Vagina (tissue), 2 donors: ENCODE measurements around the gene BUB1.

Experiments
- POLR2A ChIP-seq, 2 donors: fragments of 450-650 bp; IDR thresholded peaks; one replicate each; pipeline ENCODE4 v1.6.1; 2017; ENCODE audit warnings: antibody characterized with exemption in 2 of 2, mild to moderate bottlenecking in 2 of 2, moderate library complexity in 2 of 2
- TF ChIP-seq, protein P1 (sequence below), 3 experiments: fragments of 450-650 bp in 2 of 3; fragments of 200-600 bp in 1 of 3; sonication (generic) in 1 of 3; IDR thresholded peaks; one replicate each; pipeline ENCODE4 v1.5.1; 2017 to 2019; ENCODE audit warnings: antibody characterized with exemption in 3 of 3, mild to moderate bottlenecking in 2 of 3, moderate library complexity in 2 of 3

DNA sequence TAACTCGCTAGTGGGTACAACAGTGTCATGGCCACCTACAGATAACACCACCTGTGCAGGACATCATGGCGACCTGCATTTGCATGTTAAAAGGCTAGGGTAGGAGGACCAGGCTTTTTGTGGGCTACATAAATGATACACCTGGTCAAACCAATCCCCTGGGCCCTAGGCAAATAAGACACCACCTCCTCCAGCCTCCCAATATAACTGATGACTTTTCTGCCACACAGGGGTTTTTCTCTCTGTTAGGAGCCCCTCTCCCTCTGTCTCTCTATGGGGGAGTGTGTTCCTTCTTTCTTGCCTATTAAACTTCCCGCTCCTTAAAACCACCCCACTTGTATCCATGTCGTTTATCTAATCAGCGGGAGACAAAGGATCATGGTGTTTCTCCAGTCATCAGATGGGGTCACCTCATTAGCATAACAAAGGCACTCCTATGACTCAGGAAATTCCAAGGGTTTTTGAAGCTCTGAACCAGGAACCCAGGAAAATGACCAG lies 10.8 kb upstream of the BUB1 start:
- TF ChIP-seq, protein P1, sequence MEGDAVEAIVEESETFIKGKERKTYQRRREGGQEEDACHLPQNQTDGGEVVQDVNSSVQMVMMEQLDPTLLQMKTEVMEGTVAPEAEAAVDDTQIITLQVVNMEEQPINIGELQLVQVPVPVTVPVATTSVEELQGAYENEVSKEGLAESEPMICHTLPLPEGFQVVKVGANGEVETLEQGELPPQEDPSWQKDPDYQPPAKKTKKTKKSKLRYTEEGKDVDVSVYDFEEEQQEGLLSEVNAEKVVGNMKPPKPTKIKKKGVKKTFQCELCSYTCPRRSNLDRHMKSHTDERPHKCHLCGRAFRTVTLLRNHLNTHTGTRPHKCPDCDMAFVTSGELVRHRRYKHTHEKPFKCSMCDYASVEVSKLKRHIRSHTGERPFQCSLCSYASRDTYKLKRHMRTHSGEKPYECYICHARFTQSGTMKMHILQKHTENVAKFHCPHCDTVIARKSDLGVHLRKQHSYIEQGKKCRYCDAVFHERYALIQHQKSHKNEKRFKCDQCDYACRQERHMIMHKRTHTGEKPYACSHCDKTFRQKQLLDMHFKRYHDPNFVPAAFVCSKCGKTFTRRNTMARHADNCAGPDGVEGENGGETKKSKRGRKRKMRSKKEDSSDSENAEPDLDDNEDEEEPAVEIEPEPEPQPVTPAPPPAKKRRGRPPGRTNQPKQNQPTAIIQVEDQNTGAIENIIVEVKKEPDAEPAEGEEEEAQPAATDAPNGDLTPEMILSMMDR (IDR thresholded peaks at IDR 0.05), result no peak
- TF ChIP-seq POLR2A (IDR thresholded peaks at IDR 0.05), result no peak
